HG03575 (cell line): ENCODE data around the gene SUPT16H.
"Not testable (repeated sequence)": the region's sequence is repeated elsewhere in the genome, so short reads cannot be mapped to it uniquely, and the experiment has no call there.

Experiments
- ATAC-seq: cut with Tn5 transposase; IDR thresholded peaks from one replicate; pipeline ENCODE4 v1.9.1; 2021; ENCODE audit not compliant: unreplicated experiment, insufficient number of reproducible peaks, low FRiP score; ENCODE audit errors: extremely low read depth

Gene SUPT16H

DNA sequence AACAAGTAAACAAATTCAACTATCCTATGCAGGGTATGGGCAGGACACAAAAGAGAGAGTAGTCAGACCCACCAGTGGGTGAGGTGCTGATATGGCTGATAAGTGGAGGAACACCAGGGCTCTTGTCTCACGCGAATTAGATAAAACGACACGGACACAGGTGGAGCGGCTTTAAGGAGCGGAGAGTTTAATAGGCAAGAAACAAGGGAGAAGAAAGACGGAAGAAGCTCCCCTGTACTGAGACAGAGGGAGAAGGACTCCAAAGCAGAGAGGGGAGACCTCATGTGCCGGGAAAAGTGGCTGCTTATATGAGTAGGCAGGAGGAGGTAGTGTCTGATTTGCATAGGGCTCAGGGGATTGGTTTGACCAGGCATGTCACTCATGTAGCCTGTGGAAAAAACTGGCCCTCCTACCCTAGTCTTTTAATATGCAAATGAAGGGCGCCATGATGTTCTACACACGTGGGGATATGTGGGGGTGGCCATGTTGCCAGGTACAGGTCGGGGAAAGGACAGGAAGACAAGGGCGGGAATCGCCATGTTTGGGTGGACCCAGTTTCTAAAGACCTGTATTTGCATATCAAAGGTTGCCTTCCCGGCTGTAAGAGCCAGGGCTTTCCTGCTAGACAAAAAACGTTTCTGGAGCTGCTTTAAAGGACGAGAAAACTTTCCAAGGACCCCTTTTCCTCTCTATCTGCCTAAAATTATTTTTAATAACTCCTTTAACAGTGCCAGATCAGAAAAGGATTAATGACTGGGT, 75.2 kb downstream of the SUPT16H start:
- peak; percentile 54 for ATAC-seq

GRCh38 chr14:21308132-21308478, 75.7 kb downstream of the SUPT16H start:
- ATAC-seq = no peak

DNA sequence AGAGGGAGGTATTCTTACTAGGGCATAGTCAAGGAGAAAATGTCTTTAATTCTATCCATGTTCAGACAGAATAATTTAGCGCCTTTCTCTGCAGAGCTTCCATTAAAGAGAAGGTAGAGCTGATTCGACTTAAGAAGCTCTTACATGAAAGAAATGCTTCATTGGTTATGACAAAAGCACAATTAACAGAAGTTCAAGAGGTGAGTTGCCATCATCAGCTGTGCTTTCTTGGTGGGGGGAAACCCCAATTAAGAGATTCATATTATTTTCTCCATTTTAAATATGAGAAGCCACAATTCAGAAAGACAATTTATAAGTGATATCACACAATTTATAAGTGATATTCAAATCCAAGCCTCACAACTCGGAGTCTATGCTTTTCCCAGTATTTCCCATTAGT, 76.2 kb downstream of the SUPT16H start:
- ATAC-seq = no peak

DNA sequence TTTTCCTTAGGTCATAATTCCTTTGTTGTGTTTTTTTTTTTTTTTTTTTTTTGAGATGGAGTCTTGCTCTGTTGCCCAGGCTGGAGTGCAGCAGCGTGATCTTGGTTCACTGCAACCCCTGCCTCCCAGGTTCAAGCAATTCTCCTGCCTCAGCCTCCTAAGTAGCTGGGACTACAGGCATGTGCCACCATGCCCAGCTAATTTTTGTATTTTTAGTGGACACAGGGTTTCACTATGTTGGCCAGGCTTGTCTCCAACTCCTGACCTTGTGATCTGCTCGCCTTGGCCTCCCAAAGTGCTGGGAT, 81.0 kb downstream of the SUPT16H start:
- not testable (repeated sequence) for ATAC-seq

GRCh38 chr14:21302013-21302835, 81.6 kb downstream of the SUPT16H start:
- no peak for ATAC-seq
